ENCODE data around the gene CRACDL. TPM values are rescaled to one million over a fixed set of nuclear protein-coding genes. Genes with fewer than 3 reads are reported as not detected.

Gene CRACDL
- total RNA-seq, 1 experiment from 2014 or later = not detected

DNA sequence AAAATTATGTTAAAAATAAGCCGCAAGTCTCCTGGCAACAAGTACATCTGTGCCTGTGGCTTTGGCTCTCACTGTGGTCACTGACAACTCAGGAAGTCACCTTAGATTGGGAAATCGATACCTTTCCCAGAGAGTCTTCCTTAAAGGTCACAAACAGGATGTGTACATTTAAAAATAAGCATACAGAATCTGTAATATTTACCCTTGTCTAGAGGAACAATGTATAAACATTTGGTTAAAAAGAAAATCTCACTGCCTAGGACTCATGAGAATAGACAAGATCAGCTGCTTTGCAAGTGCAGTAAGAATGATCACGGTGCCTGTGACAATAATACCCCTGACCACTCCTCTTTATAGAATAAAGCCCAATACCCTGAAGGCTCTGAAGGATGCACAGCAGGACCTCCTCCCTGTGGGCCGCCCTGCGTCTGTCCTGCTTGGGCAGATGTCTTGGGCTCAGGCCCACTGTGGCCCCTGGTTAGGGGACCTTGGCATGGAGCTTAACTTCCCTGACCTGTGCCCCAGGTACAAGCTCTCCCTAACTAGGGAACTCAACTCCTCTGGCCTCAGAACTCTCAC, 107.1 kb downstream of the CRACDL start:
- POLR2A ChIA-PET (ENCODE audit: unreplicated experiment) = interaction anchor here (0.6 kb wide), 1 partner anchor 644 kb away, joined by 3 read pairs; no protein-coding TSS in a partner anchor

DNA sequence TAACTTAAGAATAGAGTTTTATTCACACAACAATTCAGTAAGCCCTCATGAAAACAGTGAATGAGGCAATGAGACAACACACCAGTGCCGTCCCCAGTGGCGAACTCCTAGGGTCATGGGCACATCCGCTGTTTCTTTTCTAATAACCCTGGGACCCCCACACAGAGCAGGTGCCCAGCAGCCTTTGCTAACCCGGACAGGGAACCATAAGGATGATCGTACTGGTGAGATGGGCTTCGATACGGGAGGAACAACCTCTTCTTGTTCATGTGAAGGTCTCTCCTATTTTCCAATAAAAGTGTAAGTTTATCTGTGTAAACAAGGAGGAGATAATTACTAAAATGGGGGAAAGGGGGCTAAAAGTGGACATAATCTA, 107.7 kb downstream of the CRACDL start:
- POLR2A ChIA-PET (ENCODE audit: unreplicated experiment) = no interaction called here
- no peak overlapping the region for H3K27ac ChIP-seq (ENCODE audit: low read length)
- TF ChIP-seq, protein P1, sequence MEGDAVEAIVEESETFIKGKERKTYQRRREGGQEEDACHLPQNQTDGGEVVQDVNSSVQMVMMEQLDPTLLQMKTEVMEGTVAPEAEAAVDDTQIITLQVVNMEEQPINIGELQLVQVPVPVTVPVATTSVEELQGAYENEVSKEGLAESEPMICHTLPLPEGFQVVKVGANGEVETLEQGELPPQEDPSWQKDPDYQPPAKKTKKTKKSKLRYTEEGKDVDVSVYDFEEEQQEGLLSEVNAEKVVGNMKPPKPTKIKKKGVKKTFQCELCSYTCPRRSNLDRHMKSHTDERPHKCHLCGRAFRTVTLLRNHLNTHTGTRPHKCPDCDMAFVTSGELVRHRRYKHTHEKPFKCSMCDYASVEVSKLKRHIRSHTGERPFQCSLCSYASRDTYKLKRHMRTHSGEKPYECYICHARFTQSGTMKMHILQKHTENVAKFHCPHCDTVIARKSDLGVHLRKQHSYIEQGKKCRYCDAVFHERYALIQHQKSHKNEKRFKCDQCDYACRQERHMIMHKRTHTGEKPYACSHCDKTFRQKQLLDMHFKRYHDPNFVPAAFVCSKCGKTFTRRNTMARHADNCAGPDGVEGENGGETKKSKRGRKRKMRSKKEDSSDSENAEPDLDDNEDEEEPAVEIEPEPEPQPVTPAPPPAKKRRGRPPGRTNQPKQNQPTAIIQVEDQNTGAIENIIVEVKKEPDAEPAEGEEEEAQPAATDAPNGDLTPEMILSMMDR (conservative IDR thresholded peaks at IDR 0.05; ENCODE audit: low read depth, low read length) = no peak
- TF ChIP-seq EZH2 (IDR thresholded peaks at IDR 0.05; ENCODE audit: low read length, unreplicated experiment) = no peak
- TF ChIP-seq EZH2phosphoT487 (IDR thresholded peaks at IDR 0.05; ENCODE audit: borderline replicate concordance, low read length) = no peak
- no peaks in the 10 kb centered on the region for H3K9me2 ChIP-seq (replicated peaks; ENCODE audit: low read length)
- H2AFZ ChIP-seq (ENCODE audit: low read length) = no peak overlapping the region
- CTCF ChIA-PET = no interaction called here
- no peaks in the 10 kb centered on the region for H3K27me3 ChIP-seq (ENCODE audit: low read length)
- no peaks in the 10 kb centered on the region for H3K36me3 ChIP-seq (ENCODE audit: low read depth, low read length)
- H3K79me2 ChIP-seq (ENCODE audit: low read length) = no peaks in the 10 kb centered on the region
- peak overlapping the region; percentile 34; the same call in 1 of the 2 replicates for H3K4me2 ChIP-seq (ENCODE audit: low read length)
- intact Hi-C loops (cut with micrococcal nuclease) = loop anchor here (2.0 kb wide), 2 partner anchors 34 to 98 kb away; partner anchors contain the start of gene MGAT4A
- H3K9ac ChIP-seq (ENCODE audit: low read length) = no peak overlapping the region
- no TSS peak for BruUV-seq (replicated peaks)
- peaks cover 23% of the 10 kb centered on the region for H3K4me1 ChIP-seq (ENCODE audit: insufficient read depth, low read length)
- H3K9me3 ChIP-seq (ENCODE audit: low read length) = no peaks in the 10 kb centered on the region
- ATAC-seq = peak; percentile 12; the same call in 1 of the 2 replicates
- H3K4me3 ChIP-seq (ENCODE audit: low read length) = no peak overlapping the region
- no peaks in the 10 kb centered on the region for H4K20me1 ChIP-seq (ENCODE audit: low read length)
- H3F3A ChIP-seq (ENCODE audit: low read length, unreplicated experiment) = no peaks in the 10 kb centered on the region
- DNase-seq = no peak

More for the DNA sequence above, 107.1 kb downstream of the CRACDL start:
- no TSS peak for BruUV-seq (replicated peaks)
- peak overlapping the region; percentile 14; the same call in 1 of the 2 replicates for H3K9ac ChIP-seq (ENCODE audit: low read length)
- ATAC-seq = peak; percentile 83
- H3K27ac ChIP-seq (ENCODE audit: low read length) = peak overlapping the region; percentile 69
- H3K4me1 ChIP-seq (ENCODE audit: insufficient read depth, low read length) = peaks cover 23% of the 10 kb centered on the region
- no peaks in the 10 kb centered on the region for H3F3A ChIP-seq (ENCODE audit: low read length, unreplicated experiment)
- no peak overlapping the region for H2AFZ ChIP-seq (ENCODE audit: low read length)
- peak; percentile 88 for DNase-seq
- H3K36me3 ChIP-seq (ENCODE audit: low read depth, low read length) = no peaks in the 10 kb centered on the region
- TF ChIP-seq, protein P1 (conservative IDR thresholded peaks at IDR 0.05; ENCODE audit: low read depth, low read length) = no peak
- TF ChIP-seq EZH2 (IDR thresholded peaks at IDR 0.05; ENCODE audit: low read length, unreplicated experiment) = no peak
- TF ChIP-seq EZH2phosphoT487 (IDR thresholded peaks at IDR 0.05; ENCODE audit: borderline replicate concordance, low read length) = no peak
- H4K20me1 ChIP-seq (ENCODE audit: low read length) = no peaks in the 10 kb centered on the region
- no peaks in the 10 kb centered on the region for H3K9me3 ChIP-seq (ENCODE audit: low read length)
- H3K4me3 ChIP-seq (ENCODE audit: low read length) = no peak overlapping the region
- no peaks in the 10 kb centered on the region for H3K9me2 ChIP-seq (replicated peaks; ENCODE audit: low read length)
- CTCF ChIA-PET = no interaction called here
- intact Hi-C loops (cut with micrococcal nuclease) = loop anchor here (2.0 kb wide), 2 partner anchors 34 to 98 kb away; partner anchors contain the start of gene MGAT4A
- no peaks in the 10 kb centered on the region for H3K27me3 ChIP-seq (ENCODE audit: low read length)
- H3K4me2 ChIP-seq (ENCODE audit: low read length) = peak overlapping the region; percentile 58
- no peaks in the 10 kb centered on the region for H3K79me2 ChIP-seq (ENCODE audit: low read length)

Data from PC-3 (cell line).